Measurements from ENCODE around the gene ELP2.

DNA sequence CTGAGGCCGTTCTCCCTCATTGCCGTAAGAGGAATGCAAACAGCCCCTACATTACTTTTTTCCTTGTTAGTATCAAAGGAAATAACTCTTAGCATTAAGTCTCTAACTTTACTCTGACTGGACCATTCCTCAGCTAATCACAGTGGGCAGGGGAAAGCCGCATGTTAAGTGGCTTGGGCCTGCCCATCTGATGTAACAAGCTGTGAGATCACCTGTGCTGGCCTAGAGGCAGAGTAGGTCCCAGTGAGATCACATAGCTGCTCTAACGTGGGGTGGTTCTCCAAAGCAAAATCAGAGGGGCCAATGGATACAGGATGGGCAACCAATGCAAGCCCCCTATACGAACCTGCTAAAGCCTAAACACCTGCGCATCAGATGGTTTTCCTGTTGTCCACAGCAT, 51.7 kb downstream of the ELP2 start:
- no peak for TF ChIP-seq POLR2AphosphoS5 (IDR thresholded peaks at IDR 0.05)
- TF ChIP-seq, protein P1, sequence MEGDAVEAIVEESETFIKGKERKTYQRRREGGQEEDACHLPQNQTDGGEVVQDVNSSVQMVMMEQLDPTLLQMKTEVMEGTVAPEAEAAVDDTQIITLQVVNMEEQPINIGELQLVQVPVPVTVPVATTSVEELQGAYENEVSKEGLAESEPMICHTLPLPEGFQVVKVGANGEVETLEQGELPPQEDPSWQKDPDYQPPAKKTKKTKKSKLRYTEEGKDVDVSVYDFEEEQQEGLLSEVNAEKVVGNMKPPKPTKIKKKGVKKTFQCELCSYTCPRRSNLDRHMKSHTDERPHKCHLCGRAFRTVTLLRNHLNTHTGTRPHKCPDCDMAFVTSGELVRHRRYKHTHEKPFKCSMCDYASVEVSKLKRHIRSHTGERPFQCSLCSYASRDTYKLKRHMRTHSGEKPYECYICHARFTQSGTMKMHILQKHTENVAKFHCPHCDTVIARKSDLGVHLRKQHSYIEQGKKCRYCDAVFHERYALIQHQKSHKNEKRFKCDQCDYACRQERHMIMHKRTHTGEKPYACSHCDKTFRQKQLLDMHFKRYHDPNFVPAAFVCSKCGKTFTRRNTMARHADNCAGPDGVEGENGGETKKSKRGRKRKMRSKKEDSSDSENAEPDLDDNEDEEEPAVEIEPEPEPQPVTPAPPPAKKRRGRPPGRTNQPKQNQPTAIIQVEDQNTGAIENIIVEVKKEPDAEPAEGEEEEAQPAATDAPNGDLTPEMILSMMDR (IDR thresholded peaks at IDR 0.05), result no peak
